Limb (tissue), 2 donors: ENCODE results near the gene PITPNC1.
"Not testable (repeated sequence)": the region's sequence is repeated elsewhere in the genome, so short reads cannot be mapped to it uniquely, and the experiment has no call there.

ENCODE experiments used
- DNase-seq, 2 donors: peaks; one replicate each; pipeline ENCODE4 v3.0.0-alpha.2; 2016; ENCODE audit errors: extremely low spot score in 2 of 2

PITPNC1 gene

DNA sequence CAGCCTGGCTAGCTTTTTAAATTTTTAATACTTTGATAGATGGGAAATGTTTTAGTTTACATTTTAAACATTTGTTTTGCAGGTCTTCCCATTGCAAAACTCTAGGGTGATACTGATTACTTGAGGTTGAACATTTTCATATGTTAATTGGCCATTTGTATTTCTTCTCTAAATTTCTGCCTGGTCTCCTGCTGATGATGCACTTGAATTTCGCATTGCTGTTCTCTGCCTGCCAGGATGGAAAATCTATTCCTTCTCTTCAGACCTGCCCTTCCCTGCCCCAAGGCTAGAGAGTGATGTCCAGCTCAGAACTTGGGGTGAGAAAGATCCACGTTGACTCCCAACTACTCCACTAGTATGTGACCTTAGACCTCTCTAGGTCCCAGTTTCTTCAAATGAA is 134.7 kb downstream of the PITPNC1 start:
- no peak for DNase-seq

DNA sequence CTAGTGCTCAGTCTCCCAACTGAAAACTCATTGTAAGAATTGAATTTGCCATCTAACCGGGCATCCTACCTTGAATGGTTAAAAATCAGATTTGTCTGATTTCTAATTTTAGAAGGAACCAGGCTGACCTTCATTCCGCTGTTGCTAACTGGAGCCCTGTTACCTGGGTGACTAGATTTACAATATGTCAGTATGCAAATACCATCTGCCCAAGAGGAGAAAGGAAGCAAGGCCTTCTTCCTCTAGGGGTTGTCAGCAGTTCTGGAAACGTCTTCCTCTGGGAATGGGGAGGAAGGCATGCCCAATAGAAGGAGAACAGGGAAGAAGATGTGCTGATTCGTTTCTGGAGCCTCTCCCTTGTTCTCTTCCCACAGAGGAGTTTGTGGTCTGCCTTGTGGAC is 137.9 kb downstream of the PITPNC1 start:
- no peak for DNase-seq

DNA sequence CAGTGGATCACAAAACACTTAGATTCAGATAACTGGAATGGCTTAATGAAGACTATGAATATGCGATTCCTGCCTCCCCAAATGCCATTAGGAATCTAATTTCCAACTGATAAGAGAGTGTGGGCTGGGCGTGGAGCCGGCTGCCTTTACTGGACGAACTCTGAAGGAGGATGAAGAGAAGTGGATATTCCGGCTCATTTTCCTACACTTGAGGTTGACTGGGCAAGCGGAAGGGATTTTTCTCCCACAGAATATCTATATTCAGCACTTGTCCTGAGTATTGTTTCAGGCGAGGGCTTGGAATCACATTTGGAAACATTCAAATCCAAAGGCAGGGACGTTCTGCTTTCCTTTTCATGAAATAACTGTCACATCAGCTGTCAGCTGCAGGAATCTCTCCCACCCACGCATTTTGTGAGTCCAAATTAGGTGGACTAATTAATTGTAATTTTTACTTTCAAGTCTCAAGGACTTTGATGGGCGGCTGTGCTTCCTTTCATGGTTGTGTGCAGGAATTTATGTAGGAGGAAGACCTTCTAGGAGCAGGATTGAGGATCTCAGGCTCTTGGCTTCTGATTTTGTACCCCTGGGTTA is 138.5 kb downstream of the PITPNC1 start:
- no peak for DNase-seq

DNA sequence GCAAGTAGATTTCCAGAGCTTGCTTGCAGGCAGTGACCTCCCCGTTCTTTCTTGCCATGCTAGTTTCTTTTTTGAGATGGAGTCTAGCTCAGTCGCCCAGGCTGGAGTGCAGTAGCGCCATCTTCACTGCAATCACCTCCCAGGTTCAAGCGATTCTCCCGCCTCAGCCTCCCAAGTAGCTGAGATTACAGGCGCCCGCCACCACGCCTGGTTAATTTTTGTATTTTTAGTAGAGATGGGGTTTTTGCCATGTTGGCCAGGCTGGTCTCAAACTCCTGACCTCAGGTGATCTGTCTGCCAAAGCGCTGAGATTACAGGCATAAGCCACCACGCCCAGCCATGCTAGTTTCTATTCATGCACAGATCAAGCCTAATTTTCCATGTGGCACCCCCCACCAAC is 139.5 kb downstream of the PITPNC1 start:
- DNase-seq: not testable (repeated sequence)

DNA sequence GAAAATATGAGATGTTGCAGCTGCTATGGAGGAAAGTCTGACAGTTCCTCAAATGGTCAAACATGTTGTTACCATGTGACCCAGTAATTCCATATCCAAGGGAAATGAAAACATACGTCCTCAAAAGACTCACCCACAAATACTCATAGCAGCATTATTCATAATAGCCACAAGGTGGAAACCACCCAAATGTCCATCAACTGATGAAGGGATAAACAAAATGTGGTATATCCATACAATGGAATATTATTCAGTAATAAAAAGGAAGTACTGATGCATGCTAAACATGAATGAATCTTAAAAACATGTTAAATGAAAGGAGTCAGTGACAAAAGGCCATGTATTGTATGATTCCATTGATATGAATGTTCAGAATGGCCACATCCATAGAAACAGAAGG is 140.2 kb downstream of the PITPNC1 start:
- no peak for DNase-seq

DNA sequence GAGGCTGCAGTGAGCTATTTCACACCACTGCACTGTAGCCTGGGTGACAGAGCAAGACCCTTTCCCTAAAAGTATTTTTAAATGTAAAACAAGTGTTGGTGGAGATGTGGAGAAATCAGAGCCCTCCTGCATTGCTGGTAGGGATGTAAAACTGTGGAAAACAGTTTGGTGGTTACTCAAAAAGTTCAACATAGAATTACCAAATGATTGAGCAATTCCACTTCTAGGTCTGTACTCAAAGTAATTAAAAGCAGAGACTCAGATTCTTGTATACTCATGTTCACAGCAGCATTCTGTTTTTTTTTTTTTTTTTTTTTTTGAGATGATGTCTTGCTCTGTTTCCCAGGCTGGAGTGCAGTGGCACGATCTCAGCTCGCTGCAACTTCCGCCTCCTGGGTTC is 141.8 kb downstream of the PITPNC1 start:
- no peak for DNase-seq

DNA sequence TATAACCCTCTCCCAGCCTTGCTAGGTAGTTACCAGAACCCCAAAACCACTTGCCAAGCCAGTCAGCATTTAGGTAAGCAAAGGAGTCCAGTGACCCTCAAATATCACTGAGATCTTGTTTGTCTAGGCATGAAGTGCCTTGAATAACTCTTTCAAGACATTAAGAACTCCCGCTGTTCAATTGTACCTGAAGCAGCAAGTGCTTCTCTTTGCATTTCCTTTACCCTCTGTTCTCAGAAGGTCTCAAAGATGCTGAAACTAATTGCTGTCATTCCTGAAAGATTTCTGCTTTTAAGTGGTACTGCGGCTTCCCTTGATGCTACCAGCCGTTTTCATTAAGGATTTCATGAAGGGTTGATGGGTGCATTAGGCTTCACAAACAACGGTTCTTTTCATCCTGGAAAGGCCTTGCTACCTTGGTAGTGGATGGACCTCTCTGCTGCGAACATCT is 142.7 kb downstream of the PITPNC1 start:
- DNase-seq: no peak

DNA sequence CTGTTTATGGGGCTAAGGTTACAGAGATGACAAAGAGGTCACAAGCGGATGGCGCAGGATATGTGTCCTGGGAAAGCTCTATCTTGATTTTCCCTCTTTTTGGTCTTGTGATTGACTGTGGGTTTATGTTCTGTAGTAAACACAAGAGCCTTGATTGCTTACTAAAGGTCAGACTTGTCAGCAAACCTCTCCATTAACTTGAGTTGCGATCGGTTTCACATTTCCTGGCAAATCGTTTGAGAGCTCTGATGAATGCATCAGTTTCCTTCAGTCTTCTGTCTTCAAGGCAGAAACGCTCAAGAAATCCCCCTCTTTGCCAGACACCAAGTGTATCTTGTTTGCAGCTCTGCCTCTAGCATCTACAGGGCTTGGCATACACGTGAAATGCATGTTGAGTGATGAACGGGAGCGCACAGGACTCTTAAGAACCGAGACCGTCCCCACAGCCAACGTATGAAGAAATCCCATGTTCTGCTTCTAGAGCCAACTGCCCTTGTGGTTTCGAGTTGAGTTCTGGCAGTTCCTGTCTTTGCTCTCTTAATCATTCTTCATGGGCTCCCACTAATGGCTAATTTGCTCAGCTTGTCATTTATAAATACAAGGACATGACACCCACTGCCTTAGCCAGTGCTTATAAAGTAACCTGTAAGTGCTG is 143.3 kb downstream of the PITPNC1 start:
- DNase-seq: no peak

DNA sequence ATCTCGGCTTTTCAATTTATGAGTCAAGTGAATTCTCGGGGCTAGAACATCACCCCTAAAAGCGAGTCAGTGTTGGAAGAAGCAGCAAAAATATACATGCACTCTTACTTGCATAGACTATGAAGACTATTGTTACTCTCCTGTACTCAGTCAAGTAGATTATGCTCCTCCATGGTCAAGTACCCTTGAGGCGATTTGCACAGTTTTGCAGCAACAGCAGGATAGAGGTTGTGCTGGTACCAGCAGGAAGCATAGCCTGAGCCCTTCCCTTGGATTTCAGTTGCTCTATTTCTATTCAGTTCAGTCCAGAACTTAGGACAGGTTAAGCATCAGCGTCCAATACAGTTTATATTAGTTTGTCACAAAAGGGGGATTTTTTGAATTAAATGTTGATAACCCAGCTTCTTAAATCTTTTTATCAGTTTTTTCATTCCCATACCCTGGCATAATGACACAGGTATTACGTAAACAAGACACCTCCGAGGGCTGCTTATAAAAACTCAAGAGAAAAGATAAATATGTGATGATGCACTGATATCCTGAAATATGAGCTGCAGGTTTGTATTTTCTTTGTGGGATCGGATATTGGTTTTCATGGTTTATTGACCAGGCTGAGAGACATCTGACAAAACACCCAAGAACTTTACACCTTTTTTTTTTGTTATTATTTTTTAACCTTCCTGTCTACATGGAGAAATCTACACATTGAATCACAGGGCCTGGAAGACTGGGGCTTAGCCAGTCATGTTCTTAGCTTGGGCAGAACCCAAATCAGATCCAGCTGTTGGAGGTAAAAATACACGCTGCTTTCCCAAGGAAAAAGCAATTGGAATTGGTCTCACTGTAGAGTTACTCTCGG is 144.1 kb downstream of the PITPNC1 start:
- DNase-seq: no peak

DNA sequence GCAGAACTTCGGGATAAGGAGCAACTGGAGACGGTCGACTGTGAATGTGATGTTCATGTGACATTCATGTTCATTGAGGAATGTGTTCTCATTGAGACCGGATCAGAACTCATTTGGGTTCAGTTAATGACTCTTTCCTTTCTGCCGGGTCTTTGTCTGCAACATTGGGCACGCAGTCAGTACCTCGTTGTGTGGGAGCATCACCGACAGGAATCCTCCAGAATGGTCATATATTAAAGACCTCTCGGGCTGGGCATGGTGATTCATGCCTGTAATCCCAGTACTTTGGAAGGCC is 144.6 kb downstream of the PITPNC1 start:
- no peak for DNase-seq

DNA sequence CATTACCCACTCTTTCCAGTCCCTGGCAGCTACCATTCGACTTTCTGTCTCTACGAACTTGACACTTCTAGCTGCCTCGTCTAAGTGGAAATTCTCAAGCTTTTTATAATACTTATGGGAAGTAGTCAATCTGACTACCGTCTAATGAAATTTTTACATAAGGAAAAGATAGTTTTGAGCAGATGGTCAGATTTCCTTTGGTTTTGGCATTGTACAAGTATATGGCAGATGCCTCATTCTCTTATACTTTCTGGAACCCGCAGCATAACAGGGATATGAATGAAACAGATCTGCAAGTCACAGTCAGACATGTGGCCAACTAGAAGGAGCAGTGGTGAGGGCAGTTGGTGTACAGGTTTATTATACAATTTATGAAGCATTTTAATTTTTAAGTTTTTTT is 146.0 kb downstream of the PITPNC1 start:
- DNase-seq: no peak

DNA sequence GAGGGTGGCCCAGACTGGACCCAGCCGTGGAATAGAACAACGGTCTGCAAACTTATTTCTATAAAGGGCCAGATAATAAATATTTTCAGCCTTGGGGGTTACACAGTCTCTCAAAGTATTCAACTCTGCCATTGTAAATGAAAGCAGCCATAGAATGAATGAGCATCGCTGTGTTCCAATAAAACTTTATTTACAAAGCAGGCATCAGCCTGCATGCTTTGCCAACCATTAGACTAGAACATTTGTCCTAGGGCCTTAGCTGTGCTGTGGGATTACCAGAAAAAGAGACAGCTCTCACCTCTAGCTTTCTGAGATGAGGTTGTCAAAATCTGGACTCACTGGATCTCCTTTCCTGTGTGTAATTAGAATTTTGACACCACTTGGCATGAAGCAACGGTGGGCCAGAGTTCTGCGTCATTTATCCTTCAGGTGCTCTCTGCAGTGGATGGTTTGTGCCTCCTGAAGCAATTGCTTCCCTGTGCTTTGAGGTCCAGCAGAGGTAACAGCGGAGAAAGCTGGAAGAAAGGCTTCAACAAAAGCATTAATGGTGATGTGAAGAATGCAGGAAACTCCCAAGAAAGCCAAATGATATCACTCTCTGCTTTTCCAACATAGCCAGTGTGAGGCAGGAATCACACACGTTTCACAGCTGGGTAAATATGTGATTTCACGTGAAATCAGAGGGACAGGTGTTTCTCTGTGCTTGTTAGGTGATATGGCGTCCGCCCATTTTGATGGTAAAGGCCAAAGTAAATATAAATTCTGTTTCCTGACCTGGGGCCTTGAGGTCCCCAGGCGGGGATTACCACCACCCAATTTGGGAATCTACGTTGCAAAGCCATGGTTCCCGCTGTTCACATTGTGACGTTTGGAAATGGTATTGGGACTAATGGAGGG is 148.4 kb downstream of the PITPNC1 start:
- DNase-seq: no peak

DNA sequence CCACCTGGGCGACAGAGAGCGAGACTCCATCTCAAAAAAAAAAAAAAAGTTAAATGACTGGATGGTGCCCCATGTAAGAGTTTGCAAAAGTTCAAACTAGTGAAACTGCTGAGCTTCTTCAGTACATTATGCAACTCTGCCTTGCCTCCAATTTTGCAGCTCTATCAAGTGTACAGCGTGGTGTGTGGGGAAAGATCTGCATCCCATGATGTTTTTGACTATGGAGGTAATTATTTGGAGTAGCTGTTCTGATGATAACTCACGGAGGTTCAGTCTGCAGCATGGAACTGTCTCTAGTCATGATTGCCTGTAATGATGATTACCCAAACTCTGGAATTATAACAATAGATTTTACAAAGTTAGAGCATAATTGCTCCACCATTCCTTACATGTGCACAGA is 149.6 kb downstream of the PITPNC1 start:
- no peak for DNase-seq

DNA sequence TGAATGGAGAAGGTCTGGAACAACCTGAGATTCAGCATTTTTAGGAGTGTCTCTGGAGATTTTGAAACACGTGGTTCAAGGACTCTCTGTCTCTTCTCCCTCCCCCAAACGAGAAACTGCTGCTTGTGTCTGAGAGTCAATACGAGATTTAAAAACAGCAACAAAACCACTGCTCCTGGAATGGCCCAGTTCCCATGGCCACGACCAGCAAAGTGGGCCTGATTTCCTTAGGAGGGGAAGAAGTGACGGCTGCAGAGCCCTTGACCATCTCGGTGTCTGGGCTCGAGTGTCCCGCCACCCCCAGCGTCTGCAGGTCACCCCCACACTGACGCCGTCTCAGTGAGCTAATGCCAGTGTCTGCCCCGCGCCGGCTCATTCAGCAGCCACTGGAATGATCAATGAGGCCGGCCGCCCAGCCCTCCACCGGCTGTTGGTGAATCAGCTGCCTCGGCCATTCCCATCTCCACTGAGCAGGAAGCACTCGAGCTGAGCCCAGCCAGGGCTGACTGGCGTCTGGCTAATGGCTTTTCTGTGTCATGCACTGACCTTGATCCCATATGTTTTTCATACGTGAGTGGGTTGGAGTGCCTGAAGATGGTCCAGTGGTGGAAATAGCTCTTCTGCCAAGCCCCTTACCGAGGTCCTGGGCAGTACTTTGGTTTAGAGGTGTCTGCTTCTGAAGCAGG is 151.8 kb downstream of the PITPNC1 start:
- DNase-seq: peak; percentile 60 to 77

DNA sequence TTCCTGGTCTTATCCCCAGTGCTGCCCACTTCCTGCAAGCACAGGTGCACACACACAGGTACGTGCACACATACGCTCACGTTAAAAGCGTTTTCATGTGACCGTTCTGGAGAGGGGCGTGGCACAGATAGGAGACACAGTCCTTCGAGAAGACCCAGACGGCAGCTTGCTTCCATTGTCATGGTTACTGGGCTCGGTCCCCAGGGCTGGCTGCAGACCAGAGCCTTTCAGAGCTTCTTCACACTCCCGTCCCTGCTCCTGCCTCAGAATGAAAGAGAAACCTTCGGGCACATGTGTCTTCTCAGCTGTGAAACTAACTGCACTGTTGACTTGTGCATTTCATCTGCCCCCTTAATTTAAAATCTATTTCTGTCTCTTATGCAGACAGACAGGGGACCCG is 154.2 kb downstream of the PITPNC1 start:
- DNase-seq: no peak

DNA sequence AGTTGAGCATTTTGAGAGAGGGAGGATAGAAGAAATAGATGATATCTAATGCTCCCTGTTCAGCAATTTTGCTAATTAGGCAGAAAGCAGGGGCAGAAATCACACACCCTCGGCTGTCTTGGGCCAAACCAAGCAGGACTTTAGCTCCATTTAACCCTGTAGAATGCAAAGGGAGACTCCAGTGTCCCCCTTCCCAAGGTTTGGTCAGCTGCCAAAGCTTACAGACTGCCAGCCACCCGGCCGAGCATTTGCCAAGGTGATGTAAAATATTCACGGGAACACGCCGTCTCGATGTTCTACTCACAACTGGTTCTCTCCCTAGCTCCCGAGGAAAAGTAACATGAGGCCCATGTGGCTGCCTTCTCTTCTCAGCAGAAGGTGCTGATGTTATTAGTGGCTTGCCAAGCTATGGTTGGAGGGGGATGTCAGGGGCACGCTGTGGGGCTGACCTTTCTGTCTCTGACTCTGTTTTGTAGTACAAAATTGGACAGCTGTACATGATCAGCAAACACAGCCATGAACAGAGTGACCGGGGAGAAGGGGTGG is 155.3 kb downstream of the PITPNC1 start:
- peak in 1 of 2 donors; percentile 64 for DNase-seq

DNA sequence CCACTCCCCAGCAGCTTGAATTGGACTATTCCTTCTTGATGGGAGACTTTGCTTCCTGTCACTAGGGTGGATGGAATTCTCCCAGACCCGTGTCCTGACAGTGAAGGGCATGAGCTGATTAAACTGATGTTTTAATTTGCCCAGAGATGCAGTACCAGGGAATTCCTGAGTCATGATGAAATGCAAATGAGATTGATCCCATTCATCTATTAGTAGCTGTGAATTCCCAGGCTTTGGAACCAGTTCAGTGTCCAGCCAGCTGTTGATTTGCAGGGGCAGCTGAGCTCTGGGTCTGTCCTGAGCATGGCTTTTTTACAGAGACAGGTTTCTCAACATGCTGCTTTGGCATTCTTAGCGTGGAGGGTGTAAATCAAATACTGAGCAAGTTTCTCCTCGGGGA is 157.9 kb downstream of the PITPNC1 start:
- DNase-seq: no peak

DNA sequence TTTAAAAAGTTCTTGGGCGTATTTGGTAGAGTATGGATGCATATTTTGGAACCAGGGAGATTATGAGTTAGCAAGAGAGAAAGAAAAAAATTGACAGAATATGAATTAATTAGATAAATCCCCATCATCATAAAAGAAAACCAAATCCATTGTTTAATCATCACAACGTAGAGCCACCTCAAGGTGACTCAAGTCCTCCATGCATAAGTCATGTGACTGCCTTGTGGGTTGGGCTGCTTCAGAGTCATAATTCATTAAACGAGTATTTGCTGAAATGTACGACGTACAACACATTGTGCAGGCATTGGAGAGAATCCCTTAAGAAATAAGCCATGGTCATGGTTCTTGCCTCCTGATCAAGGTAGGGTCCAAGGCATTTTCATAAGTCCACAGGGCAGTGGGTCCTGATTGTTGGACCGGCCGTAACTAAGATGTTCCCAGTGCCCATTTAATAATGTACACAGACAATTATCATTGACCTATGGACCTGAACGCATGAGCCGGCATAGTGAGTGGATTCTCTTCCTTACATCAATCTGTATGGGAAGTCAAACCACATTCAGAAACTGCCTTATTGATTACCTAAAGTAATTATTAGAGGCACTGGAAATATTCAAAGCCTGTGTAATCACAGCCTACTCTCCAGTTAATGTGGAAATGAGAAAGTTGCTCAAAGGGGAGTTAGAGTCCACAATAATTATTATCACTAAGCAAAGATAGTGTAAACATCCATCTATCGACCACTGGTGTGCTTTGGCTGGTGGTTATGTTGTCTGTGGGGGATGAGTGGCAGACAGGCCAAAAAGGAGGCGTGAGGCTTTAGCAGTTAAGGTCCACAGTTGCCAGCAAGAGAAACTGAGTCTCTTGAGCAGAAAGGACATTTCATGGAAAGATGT is 165.4 kb downstream of the PITPNC1 start:
- DNase-seq: no peak

DNA sequence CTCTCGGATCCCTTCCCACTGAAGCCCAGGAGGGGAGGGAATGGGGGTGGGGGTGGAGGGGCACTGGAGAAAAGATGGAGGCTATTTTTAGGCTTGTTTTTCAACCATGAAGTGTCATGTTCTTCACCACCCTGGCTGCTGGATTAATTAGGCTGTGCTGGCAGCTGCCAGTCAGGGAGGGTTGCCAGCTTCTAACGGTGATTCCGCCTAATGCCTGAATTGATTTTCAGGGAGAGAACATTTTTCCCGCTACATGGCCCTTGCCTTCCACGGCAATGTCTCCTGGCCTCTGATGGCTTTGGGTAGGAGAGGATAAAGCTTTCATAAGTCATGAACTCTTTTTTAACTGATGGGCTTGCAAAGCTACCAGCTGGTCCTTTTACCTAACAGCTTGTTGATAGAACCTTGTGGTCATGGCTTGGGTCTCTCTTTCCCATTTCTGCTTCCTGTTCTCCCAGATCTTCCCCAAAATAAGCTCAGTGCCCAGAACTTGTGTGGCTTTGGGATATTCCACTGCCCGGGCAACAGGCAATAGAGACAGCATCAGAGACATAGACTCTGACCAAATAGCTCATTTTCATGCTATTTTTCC is 167.4 kb downstream of the PITPNC1 start:
- no peak for DNase-seq
